ENCODE measurements around the gene PIP.
"Not testable (repeated sequence)": the region's sequence is repeated elsewhere in the genome, so short reads cannot be mapped to it uniquely, and the experiment has no call there.

The PIP gene

DNA sequence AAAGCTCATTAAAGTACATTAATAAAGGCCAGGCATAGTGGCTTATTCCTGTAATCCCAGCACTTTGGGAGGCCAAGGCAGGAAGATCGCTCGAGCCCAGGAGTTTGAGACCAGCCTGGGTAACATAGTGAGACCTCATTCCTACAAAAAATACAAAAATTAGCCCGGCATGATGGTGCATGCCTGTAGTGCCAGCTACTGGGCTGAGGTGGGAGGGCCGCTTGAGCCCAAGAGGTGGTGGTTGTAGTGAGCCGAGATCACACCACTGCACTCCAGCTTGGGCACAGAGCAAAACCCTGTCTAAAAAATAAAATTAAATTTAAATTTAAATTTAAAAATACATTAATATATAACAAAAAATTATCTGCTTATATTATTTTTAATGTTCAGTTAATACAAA is 44.3 kb downstream of the PIP start:
- in situ Hi-C loops (cut with MboI; ENCODE audit: low sequenced_read_pairs): no loop called here

DNA sequence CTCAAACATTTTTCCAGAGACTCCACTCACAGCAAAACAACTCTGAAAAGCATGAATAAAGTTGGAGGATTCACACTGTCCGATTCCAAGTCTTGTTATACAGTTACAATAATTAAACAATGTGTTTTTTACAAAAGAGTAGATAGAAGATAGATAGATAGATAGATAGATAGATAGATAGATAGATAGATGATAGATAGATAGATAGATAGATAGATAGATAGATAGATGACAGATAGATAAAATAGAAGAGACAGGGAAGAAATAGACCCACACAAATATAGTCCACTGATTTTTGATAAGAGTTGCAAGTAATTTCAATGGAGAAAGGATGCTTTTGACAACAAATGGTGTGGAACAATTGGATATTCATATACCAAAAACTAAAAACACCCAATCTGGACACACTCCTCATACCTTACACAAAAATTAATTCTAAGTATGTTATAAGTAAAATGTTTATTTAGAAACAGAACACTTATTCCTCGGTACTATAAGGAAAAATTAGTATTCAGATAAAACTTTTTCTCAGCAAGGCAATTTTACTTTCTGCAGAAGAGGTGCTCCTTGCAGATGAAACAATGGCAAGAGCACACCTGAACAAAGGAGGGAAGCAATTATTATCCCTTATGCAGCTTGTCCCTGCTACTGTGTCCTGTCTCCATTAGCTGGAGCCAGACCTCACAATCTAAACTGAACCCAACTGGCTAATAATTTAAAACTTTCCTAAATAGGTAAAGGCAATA is 45.7 kb downstream of the PIP start:
- in situ Hi-C loops (cut with MboI; ENCODE audit: low sequenced_read_pairs): no loop called here

DNA sequence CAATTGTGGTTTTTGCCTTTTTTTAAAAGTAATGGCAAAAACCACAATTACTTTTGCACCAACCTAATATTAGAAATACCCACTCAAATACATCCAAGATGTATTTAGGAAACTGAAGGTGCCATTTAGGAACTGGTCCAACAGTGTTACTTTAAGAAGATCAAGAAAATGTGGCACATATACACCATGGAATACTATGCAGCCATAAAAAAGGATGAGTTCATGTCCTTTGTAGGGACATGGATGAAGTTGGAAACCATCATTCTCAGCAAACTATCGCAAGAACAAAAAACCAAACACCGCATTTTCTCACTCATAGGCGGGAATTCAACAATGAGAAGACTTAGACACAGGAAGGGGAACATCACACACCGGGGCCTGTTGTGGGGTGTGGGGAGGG is 48.9 kb downstream of the PIP start:
- in situ Hi-C loops (cut with MboI; ENCODE audit: low sequenced_read_pairs): not testable (repeated sequence)

DNA sequence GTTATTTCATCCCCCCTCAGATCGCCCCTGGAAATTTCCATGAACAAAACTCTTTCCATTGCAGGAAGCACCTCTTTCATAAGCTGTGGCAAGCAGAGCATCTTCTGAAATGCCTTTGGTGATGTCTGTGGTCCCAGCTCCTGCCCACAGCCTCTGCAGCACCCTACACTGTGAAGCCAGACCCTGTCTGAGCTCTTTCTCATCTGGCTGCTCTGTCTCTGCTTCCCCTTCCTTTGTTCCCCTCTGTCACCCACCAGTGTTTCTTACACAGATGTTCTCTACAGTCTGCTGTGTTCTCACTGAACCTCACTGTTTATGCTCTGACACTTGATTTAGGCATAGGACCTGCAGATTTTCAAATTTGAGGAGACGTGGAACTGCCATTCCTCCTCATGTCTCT is 49.5 kb downstream of the PIP start:
- in situ Hi-C loops (cut with MboI; ENCODE audit: low sequenced_read_pairs): no loop called here

DNA sequence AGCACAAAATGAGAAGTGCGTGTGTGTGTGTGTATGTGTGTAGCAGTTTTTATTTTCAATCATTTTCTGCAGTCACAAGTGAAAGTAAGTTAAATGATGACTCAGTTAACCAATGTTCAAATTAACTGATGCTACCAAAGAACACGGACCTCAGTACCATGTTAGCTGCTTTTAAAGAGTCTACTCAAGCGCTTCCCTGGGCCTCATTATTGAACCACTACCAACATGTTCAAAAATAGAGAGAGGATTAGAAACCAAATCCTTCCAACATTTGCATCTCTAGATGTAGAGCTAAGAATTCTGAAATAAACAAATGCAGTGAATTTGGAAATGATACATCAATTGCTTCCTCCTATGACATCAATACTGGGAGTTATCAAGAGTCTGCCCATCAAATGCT is 51.1 kb downstream of the PIP start, which contains the start of gene TAS2R39:
Gene TAS2R39 (plus strand): TSS at position 396 of the 400 bp plus-strand sequence. CDS start 0 bp downstream, at position 396.
- in situ Hi-C loops (cut with MboI; ENCODE audit: low sequenced_read_pairs): no loop called here

DNA sequence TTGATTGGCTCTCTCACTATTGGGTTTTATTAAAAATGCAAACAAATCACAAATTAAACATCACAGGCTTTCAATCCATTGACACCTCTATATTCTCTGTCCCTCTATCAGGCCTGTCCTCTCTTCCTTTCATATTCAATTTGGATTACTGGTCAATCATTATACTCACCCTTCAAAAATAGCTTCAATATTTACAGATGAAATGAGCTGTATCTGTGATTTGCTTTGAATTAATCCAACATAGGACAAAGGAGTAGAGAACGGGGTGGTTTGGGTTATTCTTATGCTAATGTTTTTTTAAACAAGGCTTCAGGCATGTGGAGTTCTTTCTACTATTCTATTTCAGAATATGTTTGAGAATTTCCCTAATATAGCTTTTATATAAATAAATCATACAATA is 53.7 kb downstream of the PIP start:
- in situ Hi-C loops (cut with MboI; ENCODE audit: low sequenced_read_pairs): no loop called here

DNA sequence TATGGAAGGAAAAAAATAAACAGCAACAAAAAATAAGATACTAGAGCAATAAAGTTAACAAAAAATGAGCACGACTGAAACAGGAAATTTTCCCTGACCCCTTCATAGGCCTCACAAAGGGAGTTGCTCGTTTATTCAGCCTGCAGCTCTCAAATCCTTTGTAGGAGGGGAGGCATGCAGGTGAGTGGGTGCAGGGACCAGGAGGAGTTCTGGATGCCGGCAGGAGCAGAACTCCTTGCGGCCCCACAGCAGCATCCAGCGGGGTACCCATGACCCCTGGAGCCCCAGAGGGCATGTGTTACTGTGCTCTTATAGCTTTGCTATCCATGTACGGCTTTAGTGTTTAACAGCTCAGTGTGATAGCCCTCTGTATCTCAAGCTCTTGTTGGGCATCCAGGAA is 57.1 kb downstream of the PIP start:
- in situ Hi-C loops (cut with MboI; ENCODE audit: low sequenced_read_pairs): no loop called here

All from HL-60/S4 treated with phorbol 12-myristate 13-acetate at 8.2 ng/mL for 4 days and 3 days (cell line).